Measurements from ENCODE around the gene ZNF892. TPM values are rescaled to one million over a fixed set of nuclear protein-coding genes. Genes with fewer than 3 reads are reported as not detected.

Gene ZNF892
- total and polyA plus RNA-seq, 2 of the 4 experiments (the other 2 are of a cell fraction): 0.46 to 2.7 TPM

DNA sequence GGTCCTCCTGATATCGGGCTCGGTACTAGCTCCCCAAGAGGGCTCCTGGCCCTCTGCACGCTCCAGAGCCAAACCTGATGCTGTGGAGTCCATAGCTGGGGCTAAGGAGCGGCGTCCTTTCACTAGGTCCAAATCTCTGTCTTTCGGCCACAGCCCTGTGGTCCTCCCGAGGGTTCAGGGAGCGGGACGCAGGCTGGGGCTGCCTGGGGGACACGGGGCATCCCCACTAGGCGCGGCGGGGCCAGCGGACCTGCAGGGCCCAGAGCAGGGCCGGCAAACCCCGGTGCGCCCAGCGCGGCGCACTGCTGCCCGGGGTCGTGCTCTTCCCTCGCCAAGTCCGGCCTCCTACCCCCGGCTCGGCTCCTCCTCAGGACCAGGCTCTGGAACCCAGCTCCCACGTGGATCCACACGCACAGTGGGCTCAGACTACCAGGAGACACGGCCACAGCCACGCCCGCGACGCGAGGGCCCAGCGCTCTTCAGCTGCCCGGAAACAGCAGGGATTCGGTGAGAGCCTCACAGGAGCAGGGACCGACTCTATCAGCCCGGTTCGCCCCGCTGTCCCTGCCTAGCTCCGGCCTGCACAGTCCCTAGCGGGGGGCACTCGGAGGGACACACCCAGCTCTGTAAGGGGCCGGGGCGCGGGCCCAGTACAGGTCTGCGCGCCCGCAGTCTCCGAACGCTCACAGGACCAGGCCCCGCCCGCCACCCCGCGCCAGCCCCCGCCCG is 48.3 kb upstream of the ZNF892 start:
- H3K9me1 ChIP-seq (ENCODE audit: insufficient read depth, low read length): 0 out of 2 replicates have a peak, but pooled peaks cover 2% of the 10 kb centered on the region
- H3K27ac ChIP-seq (ENCODE audit: insufficient read depth, low read length): peak overlapping the region; percentile 64
- dilution Hi-C loops (cut with HindIII; ENCODE audit: low sequenced_read_pairs, unreplicated experiment): no loop called here
- peak overlapping the region; percentile 25 for H2BK5ac ChIP-seq (ENCODE audit: low read depth, low read length, poor library complexity, severe bottlenecking)
- H2BK15ac ChIP-seq (ENCODE audit: low read depth, low read length): no peak overlapping the region
- H2AFZ ChIP-seq (replicated peaks; ENCODE audit: low read length, poor library complexity): peak overlapping the region; percentile 97
- H3K79me1 ChIP-seq (ENCODE audit: low read depth in 1 of 2, low read length in 2 of 2): peaks cover 17 to 21% of the 10 kb centered on the region in 2 experiments
- H3K4ac ChIP-seq (ENCODE audit: low read depth, low read length): peak overlapping the region; percentile 88
- DNase-seq (peak; percentile 30), ATAC-seq (ENCODE audit: low read depth) (peak; percentile 75)
- peak overlapping the region; percentile 97 for H3K14ac ChIP-seq (replicated peaks; ENCODE audit: low read depth, low read length)
- peak overlapping the region; percentile 97 to 98 for H4K8ac ChIP-seq (ENCODE audit: low read depth in 2 of 2, low read length in 2 of 2)
- BruUV-seq (replicated peaks): no TSS peak
- POLR2A ChIA-PET (ENCODE audit: unreplicated experiment): interaction anchor here (0.5 to 0.6 kb wide), 2 partner anchors 92 to 654 kb away, joined by 3 read pairs; no protein-coding TSS in a partner anchor
- peak overlapping the region; percentile 70 for H2AK5ac ChIP-seq (ENCODE audit: low read depth, low read length)
- no peak overlapping the region for H2BK20ac ChIP-seq (ENCODE audit: low read depth, low read length)
- CTCF ChIA-PET: no interaction called here
- peak overlapping the region; percentile 100 for H3K23ac ChIP-seq (ENCODE audit: low read depth, low read length)
- H3K4me1 ChIP-seq (ENCODE audit: control insufficient read depth, insufficient read depth, low read length): peaks cover 4% of the 10 kb centered on the region; the same call in 1 of the 2 replicates
- H4K5ac ChIP-seq (ENCODE audit: low read depth, low read length): peak overlapping the region; percentile 65
- H3K18ac ChIP-seq (ENCODE audit: low read depth, low read length): peak overlapping the region; percentile 43; the same call in 1 of the 2 replicates
- H3K4me2 ChIP-seq (ENCODE audit: low read depth, low read length): peak overlapping the region; percentile 94
- peaks cover 24% of the 10 kb centered on the region for H3K36me3 ChIP-seq (ENCODE audit: control insufficient read depth, insufficient read depth, low read length)
- peak overlapping the region; percentile 75 for H3K4me3 ChIP-seq (ENCODE audit: insufficient read depth, low read depth, low read length)
- peak overlapping the region; percentile 28; the same call in 1 of the 2 replicates for H3K56ac ChIP-seq (ENCODE audit: extremely low read depth, insufficient read depth, low read length)
- H3K27me3 ChIP-seq (ENCODE audit: control insufficient read depth, insufficient read depth, low read length): no peaks in the 10 kb centered on the region
- peak overlapping the region; percentile 90 for H2AK9ac ChIP-seq (replicated peaks; ENCODE audit: low read depth, low read length, poor library complexity)
- no peaks in the 10 kb centered on the region for H4K20me1 ChIP-seq (ENCODE audit: insufficient read depth, low read length)
- H3K9ac ChIP-seq (ENCODE audit: low read depth, low read length): peak overlapping the region; percentile 79
- in situ Hi-C loops (cut with MboI; ENCODE audit: low sequenced_read_pairs): no loop called here
- 4% methylated on average over 29 of the region's 58 CpGs; no CpG with 5 or more reads in 1 of the 2 experiments for WGBS, 2 experiments (ENCODE audit: extremely low coverage in 2 of 2, insufficient read length in 1 of 2)
- H2BK120ac ChIP-seq (ENCODE audit: low read depth, low read length): peak overlapping the region; percentile 22; the same call in 1 of the 2 replicates
- intact Hi-C loops (cut with micrococcal nuclease): no loop called here
- TF ChIP-seq MXI1 (IDR thresholded peaks at IDR 0.05; ENCODE audit: borderline replicate concordance, low read depth, low read length): peak; percentile 34; the same call in 1 of the 2 replicates
- TF ChIP-seq CHD1 (IDR thresholded peaks at IDR 0.05; ENCODE audit: low read depth, low read length): no peak
- no peak for TF ChIP-seq RCOR1 (IDR thresholded peaks at IDR 0.05; ENCODE audit: insufficient replicate concordance, low read length)
- no peak for TF ChIP-seq BHLHE40 (IDR thresholded peaks at IDR 0.05; ENCODE audit: low read depth, low read length)
- TF ChIP-seq CEBPB (IDR thresholded peaks at IDR 0.05; ENCODE audit: low read depth, low read length): no peak
- no peak for TF ChIP-seq CTCF (conservative IDR thresholded peaks at IDR 0.05; ENCODE audit: low read depth, low read length)
- H3K9me3 ChIP-seq (ENCODE audit: control insufficient read depth, insufficient read depth, low read length): peaks cover 26% of the 10 kb centered on the region
- peak overlapping the region; percentile 89 for H4K91ac ChIP-seq (ENCODE audit: insufficient read depth, low read depth, low read length)
